HUES64 (cell line): Measurements from ENCODE around the gene IFI44L.

Experiments used
- H3K27ac ChIP-seq: 2 replicates; pipeline ENCODE4 v1.7.0; 2013; ENCODE audit warnings: low read depth, low read length, inconsistent platforms
- H3K27me3 ChIP-seq: 2 replicates; pipeline ENCODE4 v1.6.1; 2013; ENCODE audit warnings: mild to moderate bottlenecking, low read length; ENCODE audit not compliant: insufficient read depth
- H3K36me3 ChIP-seq: 2 replicates; pipeline ENCODE4 v1.6.1; 2013; ENCODE audit warnings: mild to moderate bottlenecking, low read length; ENCODE audit not compliant: insufficient read depth
- H3K4me1 ChIP-seq: 2 replicates; pipeline ENCODE4 v1.6.1; 2013; ENCODE audit warnings: mild to moderate bottlenecking, low read length, moderate library complexity; ENCODE audit not compliant: insufficient read depth
- H3K4me3 ChIP-seq: 2 replicates; pipeline ENCODE4 v1.5.1; 2013; ENCODE audit warnings: mild to moderate bottlenecking, low read length, moderate library complexity
- H3K9ac ChIP-seq: 2 replicates; pipeline ENCODE4 v1.6.1; 2013; ENCODE audit warnings: mild to moderate bottlenecking, low read depth, low read length
- H3K9me3 ChIP-seq: 2 replicates; pipeline ENCODE4 v1.6.1; 2013; ENCODE audit warnings: low read depth, low read length; ENCODE audit not compliant: insufficient read depth
- WGBS: fragments of 150-250, 120-280 bp; methylation state at CpG from one replicate; pipeline ENCODE4 v1.1.7; 2013; ENCODE audit warnings: missing lambda C conversion rate; 5-methylcytosine and 5-hydroxymethylcytosine counted together

The IFI44L gene

GRCh38 chr1:78667939-78668338, 47.7 kb downstream of the IFI44L start:
- Histone ChIP-seq H3K9me3 (no peaks in the 10 kb centered on the region), H3K36me3 (no peaks in the 10 kb centered on the region), H3K9ac (no peak overlapping the region), H3K27me3 (peaks cover 2% of the 10 kb centered on the region; the same call in 1 of the 2 replicates), H3K27ac (no peak overlapping the region), H3K4me3 (no peak overlapping the region), H3K4me1 (no peaks in the 10 kb centered on the region)
- no CpG with 5 or more reads among the region's 1 CpG for WGBS

- H3K4me3 ChIP-seq = no peak overlapping the region
- H3K36me3 ChIP-seq = no peaks in the 10 kb centered on the region
- no peaks in the 10 kb centered on the region for H3K9me3 ChIP-seq
- H3K27me3 ChIP-seq = no peaks in the 10 kb centered on the region
- no peak overlapping the region for H3K27ac ChIP-seq
- H3K4me1 ChIP-seq = no peaks in the 10 kb centered on the region
- H3K9ac ChIP-seq = no peak overlapping the region
Observed at GRCh38 chr1:78668427-78668826, 48.2 kb downstream of the IFI44L start.

GRCh38 chr1:78672428-78672827, 52.2 kb downstream of the IFI44L start:
- no peak overlapping the region for H3K4me3 ChIP-seq
- no peaks in the 10 kb centered on the region for H3K27me3 ChIP-seq
- no peaks in the 10 kb centered on the region for H3K9me3 ChIP-seq
- H3K27ac ChIP-seq = no peak overlapping the region
- WGBS = 63% methylated on average over 1 of the region's 1 CpG
- H3K36me3 ChIP-seq = no peaks in the 10 kb centered on the region
- no peak overlapping the region for H3K9ac ChIP-seq
- H3K4me1 ChIP-seq = no peaks in the 10 kb centered on the region

- no peaks in the 10 kb centered on the region for H3K36me3 ChIP-seq
- no peaks in the 10 kb centered on the region for H3K27me3 ChIP-seq
- H3K27ac ChIP-seq = no peak overlapping the region
- H3K4me3 ChIP-seq = no peak overlapping the region
- H3K9me3 ChIP-seq = no peaks in the 10 kb centered on the region
- no peaks in the 10 kb centered on the region for H3K4me1 ChIP-seq
- WGBS = 83% methylated on average over 5 of the region's 5 CpGs
- no peak overlapping the region for H3K9ac ChIP-seq
Observed at GRCh38 chr1:78673120-78673519, 52.9 kb downstream of the IFI44L start.

GRCh38 chr1:78676347-78676982, 56.2 kb downstream of the IFI44L start:
- 76% methylated on average over 5 of the region's 9 CpGs for WGBS
- H3K27me3 ChIP-seq = no peaks in the 10 kb centered on the region
- H3K36me3 ChIP-seq = no peaks in the 10 kb centered on the region
- no peaks in the 10 kb centered on the region for H3K9me3 ChIP-seq
- no peaks in the 10 kb centered on the region for H3K4me1 ChIP-seq
- no peak overlapping the region for H3K9ac ChIP-seq
- no peak overlapping the region for H3K27ac ChIP-seq
- H3K4me3 ChIP-seq = no peak overlapping the region

GRCh38 chr1:78676993-78677392, 56.7 kb downstream of the IFI44L start:
- 88% methylated on average over 2 of the region's 3 CpGs for WGBS
- Histone ChIP-seq H3K27me3 (no peaks in the 10 kb centered on the region), H3K36me3 (no peaks in the 10 kb centered on the region), H3K9ac (no peak overlapping the region), H3K9me3 (no peaks in the 10 kb centered on the region), H3K27ac (no peak overlapping the region), H3K4me1 (no peaks in the 10 kb centered on the region), H3K4me3 (no peak overlapping the region)

GRCh38 chr1:78677788-78678187, 57.5 kb downstream of the IFI44L start:
- no peak overlapping the region for H3K9ac ChIP-seq
- no peaks in the 10 kb centered on the region for H3K4me1 ChIP-seq
- no peaks in the 10 kb centered on the region for H3K36me3 ChIP-seq
- H3K27me3 ChIP-seq = no peaks in the 10 kb centered on the region
- WGBS = 97% methylated on average over 2 of the region's 3 CpGs
- no peaks in the 10 kb centered on the region for H3K9me3 ChIP-seq
- H3K4me3 ChIP-seq = no peak overlapping the region
- no peak overlapping the region for H3K27ac ChIP-seq

- Histone ChIP-seq H3K27me3 (no peaks in the 10 kb centered on the region), H3K9ac (no peak overlapping the region), H3K4me3 (no peak overlapping the region), H3K4me1 (no peaks in the 10 kb centered on the region), H3K36me3 (no peaks in the 10 kb centered on the region), H3K9me3 (no peaks in the 10 kb centered on the region), H3K27ac (no peak overlapping the region)
Observed at GRCh38 chr1:78678324-78678723, 58.1 kb downstream of the IFI44L start.

GRCh38 chr1:78681265-78681664, 61.0 kb downstream of the IFI44L start:
- H3K4me1 ChIP-seq = no peaks in the 10 kb centered on the region
- WGBS = 94% methylated on average over 2 of the region's 2 CpGs
- H3K9ac ChIP-seq = no peak overlapping the region

GRCh38 chr1:78682496-78682895, 62.2 kb downstream of the IFI44L start:
- Histone ChIP-seq H3K27me3 (no peaks in the 10 kb centered on the region), H3K27ac (no peak overlapping the region), H3K9ac (no peak overlapping the region), H3K4me1 (no peaks in the 10 kb centered on the region), H3K36me3 (no peaks in the 10 kb centered on the region), H3K9me3 (no peaks in the 10 kb centered on the region), H3K4me3 (no peak overlapping the region)
- 82% methylated on average over 3 of the region's 3 CpGs for WGBS

More at GRCh38 chr1:78681265-78681664, 61.0 kb downstream of the IFI44L start:
- H3K27ac ChIP-seq = no peak overlapping the region
- H3K36me3 ChIP-seq = no peaks in the 10 kb centered on the region
- no peaks in the 10 kb centered on the region for H3K27me3 ChIP-seq
- H3K9me3 ChIP-seq = no peaks in the 10 kb centered on the region
- H3K4me3 ChIP-seq = no peak overlapping the region

GRCh38 chr1:78683079-78683478, 62.8 kb downstream of the IFI44L start:
- Histone ChIP-seq H3K36me3 (no peaks in the 10 kb centered on the region), H3K27ac (no peak overlapping the region), H3K4me3 (no peak overlapping the region), H3K4me1 (no peaks in the 10 kb centered on the region), H3K9ac (no peak overlapping the region), H3K9me3 (no peaks in the 10 kb centered on the region), H3K27me3 (no peaks in the 10 kb centered on the region)
- 97% methylated on average over 2 of the region's 2 CpGs for WGBS

- Histone ChIP-seq H3K4me1 (no peaks in the 10 kb centered on the region), H3K36me3 (no peaks in the 10 kb centered on the region), H3K27me3 (no peaks in the 10 kb centered on the region), H3K9ac (no peak overlapping the region), H3K9me3 (peaks cover 4% of the 10 kb centered on the region; the same call in 1 of the 2 replicates), H3K27ac (no peak overlapping the region), H3K4me3 (no peak overlapping the region)
- WGBS = 79% methylated on average over 1 of the region's 1 CpG
Observed at GRCh38 chr1:78687315-78687714, 67.1 kb downstream of the IFI44L start.
